ENCODE measurements around the gene UBE2O.
"Not testable (repeated sequence)": the region's sequence is repeated elsewhere in the genome, so short reads cannot be mapped to it uniquely, and the experiment has no call there.

UBE2O gene

DNA sequence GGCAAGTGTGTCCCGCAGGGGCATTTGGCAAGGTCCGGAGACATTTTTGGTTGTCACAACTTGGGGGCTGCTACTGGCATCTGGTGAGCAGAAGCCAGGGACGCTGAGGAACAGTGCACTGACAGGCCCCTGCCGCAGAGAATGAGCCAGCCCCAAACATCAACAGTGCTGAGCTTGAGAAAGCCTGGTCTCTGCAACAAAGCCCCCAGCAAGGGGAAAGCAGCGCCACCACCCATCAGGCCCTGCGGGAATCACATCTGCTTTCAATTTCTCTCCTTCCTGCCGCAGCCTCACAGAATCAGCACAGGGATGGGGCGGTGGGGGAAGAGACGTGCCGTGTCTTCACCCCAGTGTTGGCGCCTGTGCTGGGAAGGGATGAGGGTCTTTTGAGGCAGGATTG is 84.4 kb downstream of the UBE2O start:
- Histone ChIP-seq H3K9ac (ENCODE audit: low read depth, low read length) (no peak overlapping the region), H3K4me1 (ENCODE audit: insufficient read depth, low read length) (peaks cover 4% of the 10 kb centered on the region; the same call in 1 of the 2 replicates), H3K36me3 (ENCODE audit: insufficient read depth, low read length) (no peaks in the 10 kb centered on the region)

DNA sequence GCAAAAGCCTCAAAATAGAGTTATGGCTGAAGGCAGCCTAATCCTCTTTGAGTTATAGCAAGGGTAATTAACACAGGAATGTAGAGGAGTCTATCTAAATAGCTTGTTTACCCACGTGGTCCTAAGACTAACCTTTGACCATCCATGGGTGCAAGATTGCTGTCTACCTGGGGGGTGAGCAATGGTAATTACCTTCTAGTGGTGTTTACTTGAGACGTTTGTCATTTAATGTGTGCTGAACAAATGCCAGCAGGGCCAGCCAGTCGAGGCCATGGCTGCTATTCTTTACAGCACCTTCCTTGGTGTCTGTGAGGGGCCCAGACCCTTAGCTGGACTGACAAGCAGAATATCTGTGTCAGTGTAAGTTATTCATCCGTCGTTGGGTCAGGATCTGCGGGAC is 85.3 kb downstream of the UBE2O start:
- H3K9ac ChIP-seq (ENCODE audit: low read depth, low read length) = no peak overlapping the region
- H3K9me3 ChIP-seq (ENCODE audit: control insufficient read depth, insufficient read depth, low read length) = no peaks in the 10 kb centered on the region
- no peaks in the 10 kb centered on the region for H3K4me1 ChIP-seq (ENCODE audit: insufficient read depth, low read length)
- no peaks in the 10 kb centered on the region for H3K36me3 ChIP-seq (ENCODE audit: insufficient read depth, low read length)

More for the DNA sequence above, 84.4 kb downstream of the UBE2O start:
- H3K9me3 ChIP-seq (ENCODE audit: control insufficient read depth, insufficient read depth, low read length) = no peaks in the 10 kb centered on the region

- Histone ChIP-seq H3K36me3 (ENCODE audit: insufficient read depth, low read length) (no peaks in the 10 kb centered on the region), H3K9me3 (ENCODE audit: control insufficient read depth, insufficient read depth, low read length) (no peaks in the 10 kb centered on the region), H3K9ac (ENCODE audit: low read depth, low read length) (no peak overlapping the region), H3K4me1 (ENCODE audit: insufficient read depth, low read length) (no peaks in the 10 kb centered on the region)
These were observed 86.7 kb downstream of the UBE2O start for GRCh38 chr17:76366247-76366646.

GRCh38 chr17:76365256-76365903 is 87.6 kb downstream of the UBE2O start:
- Histone ChIP-seq H3K9ac (ENCODE audit: low read depth, low read length) (no peak overlapping the region), H3K36me3 (ENCODE audit: insufficient read depth, low read length) (no peaks in the 10 kb centered on the region), H3K9me3 (ENCODE audit: control insufficient read depth, insufficient read depth, low read length) (no peaks in the 10 kb centered on the region), H3K4me1 (ENCODE audit: insufficient read depth, low read length) (no peaks in the 10 kb centered on the region)

GRCh38 chr17:76363107-76363842 is 89.7 kb downstream of the UBE2O start:
- Histone ChIP-seq H3K9me3 (ENCODE audit: control insufficient read depth, insufficient read depth, low read length) (no peaks in the 10 kb centered on the region), H3K9ac (ENCODE audit: low read depth, low read length) (no peak overlapping the region), H3K4me1 (ENCODE audit: insufficient read depth, low read length) (no peaks in the 10 kb centered on the region), H3K36me3 (ENCODE audit: insufficient read depth, low read length) (no peaks in the 10 kb centered on the region)

- Histone ChIP-seq H3K36me3 (ENCODE audit: insufficient read depth, low read length) (no peaks in the 10 kb centered on the region), H3K9ac (ENCODE audit: low read depth, low read length) (no peak overlapping the region), H3K9me3 (ENCODE audit: control insufficient read depth, insufficient read depth, low read length) (no peaks in the 10 kb centered on the region), H3K4me1 (ENCODE audit: insufficient read depth, low read length) (no peaks in the 10 kb centered on the region)
These were observed 92.5 kb downstream of the UBE2O start for GRCh38 chr17:76360461-76360860.

GRCh38 chr17:76359776-76360175 is 93.2 kb downstream of the UBE2O start:
- H3K36me3 ChIP-seq (ENCODE audit: insufficient read depth, low read length); H3K9ac ChIP-seq (ENCODE audit: low read depth, low read length); H3K4me1 ChIP-seq (ENCODE audit: insufficient read depth, low read length); H3K9me3 ChIP-seq (ENCODE audit: control insufficient read depth, insufficient read depth, low read length): not testable (repeated sequence)

DNA sequence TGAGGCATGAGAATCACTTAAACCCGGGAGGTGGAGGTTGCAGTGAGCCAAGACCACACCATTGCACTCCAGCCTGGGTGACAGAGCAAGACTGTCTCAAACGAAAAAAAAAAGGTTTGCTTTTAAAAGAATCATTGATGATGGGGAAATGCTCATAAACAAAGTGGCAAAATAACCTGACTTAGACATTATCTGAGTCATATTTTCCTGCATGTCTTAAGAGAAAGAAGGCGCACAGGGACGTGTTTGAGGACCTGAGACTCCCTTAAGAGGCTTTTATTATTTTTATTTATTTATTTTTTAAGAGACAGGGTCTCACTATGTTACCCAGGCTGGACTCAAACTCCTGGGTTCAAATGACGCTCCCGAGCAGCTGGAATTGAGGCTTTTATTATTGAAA is 93.6 kb downstream of the UBE2O start:
- no peaks in the 10 kb centered on the region for H3K9me3 ChIP-seq (ENCODE audit: control insufficient read depth, insufficient read depth, low read length)
- no peaks in the 10 kb centered on the region for H3K36me3 ChIP-seq (ENCODE audit: insufficient read depth, low read length)
- H3K9ac ChIP-seq (ENCODE audit: low read depth, low read length) = no peak overlapping the region
- H3K4me1 ChIP-seq (ENCODE audit: insufficient read depth, low read length) = 0 out of 2 replicates have a peak, but pooled peaks cover 4% of the 10 kb centered on the region

DNA sequence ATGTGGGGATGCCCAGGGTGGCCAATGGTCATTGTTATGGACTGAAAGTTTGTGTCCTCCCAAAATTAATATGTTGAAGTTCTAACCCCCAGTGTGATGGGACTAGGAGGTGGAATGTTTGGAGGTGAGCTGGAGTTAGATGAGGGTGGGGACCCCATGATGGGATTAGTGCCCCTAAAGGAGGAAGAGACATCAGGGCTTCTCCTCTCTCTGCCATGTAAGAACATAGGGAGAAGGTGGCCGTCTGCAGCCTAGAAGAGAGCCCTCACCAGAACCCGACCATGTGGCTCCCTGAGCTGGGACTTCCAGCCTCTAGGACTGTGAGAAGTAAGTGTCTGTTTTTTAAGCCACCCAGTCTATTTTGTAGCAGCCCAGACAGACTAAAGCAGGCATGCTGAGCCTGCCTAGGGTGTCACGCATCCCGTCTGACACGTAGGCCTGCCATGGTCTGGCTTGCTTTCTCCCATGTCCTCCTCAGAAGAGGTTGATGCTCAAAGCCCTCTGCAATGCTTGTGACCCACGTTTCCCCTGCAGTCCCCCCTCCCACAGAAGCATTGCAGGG is 95.3 kb downstream of the UBE2O start:
- 0 out of 2 replicates have a peak, but pooled peaks cover 4% of the 10 kb centered on the region for H3K4me1 ChIP-seq (ENCODE audit: insufficient read depth, low read length)
- no peaks in the 10 kb centered on the region for H3K36me3 ChIP-seq (ENCODE audit: insufficient read depth, low read length)
- no peaks in the 10 kb centered on the region for H3K9me3 ChIP-seq (ENCODE audit: control insufficient read depth, insufficient read depth, low read length)
- H3K9ac ChIP-seq (ENCODE audit: low read depth, low read length) = no peak overlapping the region

DNA sequence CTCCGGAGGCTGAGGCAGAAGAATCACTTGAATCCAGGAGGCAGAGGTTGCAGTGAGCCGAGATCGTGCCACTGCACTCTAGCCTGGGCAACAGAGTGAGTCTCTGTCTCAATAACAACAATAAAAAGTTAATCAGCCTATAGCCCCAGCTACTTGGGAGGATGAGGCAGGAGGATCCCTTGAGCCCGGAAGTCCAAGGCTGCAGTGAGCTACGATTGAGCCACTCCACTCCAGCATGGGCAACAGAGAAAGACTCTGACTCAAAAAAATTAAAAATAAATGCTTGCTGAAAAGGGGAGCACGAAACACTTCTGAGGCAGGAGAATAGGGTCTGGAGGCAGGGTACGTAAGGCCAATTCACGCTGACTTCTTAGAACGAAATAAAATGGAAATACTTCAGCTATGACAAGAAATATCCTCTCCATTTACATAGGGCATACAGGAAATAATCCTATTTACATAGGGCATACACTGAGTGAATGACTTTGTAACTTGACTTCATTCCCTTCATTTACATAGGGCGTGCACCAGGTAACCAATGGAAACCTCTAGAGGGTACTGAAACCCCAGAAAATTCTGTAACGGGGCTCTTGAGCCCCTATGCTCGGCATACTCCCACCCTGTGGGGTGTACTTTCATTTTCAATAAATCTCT is 96.0 kb downstream of the UBE2O start:
- Histone ChIP-seq H3K9ac (ENCODE audit: low read depth, low read length) (no peak overlapping the region), H3K36me3 (ENCODE audit: insufficient read depth, low read length) (no peaks in the 10 kb centered on the region), H3K4me1 (ENCODE audit: insufficient read depth, low read length) (0 out of 2 replicates have a peak, but pooled peaks cover 4% of the 10 kb centered on the region), H3K9me3 (ENCODE audit: control insufficient read depth, insufficient read depth, low read length) (no peaks in the 10 kb centered on the region)

DNA sequence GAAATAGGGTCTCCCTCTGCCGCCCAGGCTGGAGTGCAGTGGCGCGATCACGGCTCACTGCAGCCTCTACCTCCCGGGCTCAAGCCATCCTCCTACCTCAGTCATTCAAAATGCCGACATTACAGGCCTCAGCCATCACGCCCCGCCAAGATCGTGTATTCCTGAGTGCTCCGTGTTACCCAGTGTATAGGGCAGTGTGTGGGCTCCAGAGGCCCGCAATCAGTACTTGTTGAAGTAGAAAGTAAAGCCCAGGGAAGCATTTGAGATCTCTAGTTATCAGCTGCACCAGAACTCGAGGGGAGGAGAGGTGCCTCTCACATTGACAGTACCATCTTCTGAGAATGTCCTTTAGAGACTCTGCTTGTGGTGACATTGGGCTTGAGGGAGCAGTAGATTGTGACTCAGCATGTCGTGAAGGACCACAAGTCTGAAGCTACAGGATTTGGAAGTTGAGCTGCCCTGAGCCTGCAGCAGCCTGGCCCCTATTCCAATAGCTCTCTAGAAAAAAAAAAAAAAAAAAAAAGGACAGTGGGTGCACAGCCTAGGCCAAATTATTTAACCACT is 98.1 kb downstream of the UBE2O start:
- Histone ChIP-seq H3K9ac (ENCODE audit: low read depth, low read length) (peak overlapping the region; percentile 88; the same call in 1 of the 2 replicates), H3K4me1 (ENCODE audit: insufficient read depth, low read length) (0 out of 2 replicates have a peak, but pooled peaks cover 7% of the 10 kb centered on the region), H3K36me3 (ENCODE audit: insufficient read depth, low read length) (no peaks in the 10 kb centered on the region), H3K9me3 (ENCODE audit: control insufficient read depth, insufficient read depth, low read length) (no peaks in the 10 kb centered on the region)

- Histone ChIP-seq H3K4me1 (ENCODE audit: insufficient read depth, low read length) (0 out of 2 replicates have a peak, but pooled peaks cover 7% of the 10 kb centered on the region), H3K36me3 (ENCODE audit: insufficient read depth, low read length) (no peaks in the 10 kb centered on the region), H3K9ac (ENCODE audit: low read depth, low read length) (peak overlapping the region; percentile 88), H3K9me3 (ENCODE audit: control insufficient read depth, insufficient read depth, low read length) (no peaks in the 10 kb centered on the region)
These were observed 98.6 kb downstream of the UBE2O start for GRCh38 chr17:76354317-76354729.

DNA sequence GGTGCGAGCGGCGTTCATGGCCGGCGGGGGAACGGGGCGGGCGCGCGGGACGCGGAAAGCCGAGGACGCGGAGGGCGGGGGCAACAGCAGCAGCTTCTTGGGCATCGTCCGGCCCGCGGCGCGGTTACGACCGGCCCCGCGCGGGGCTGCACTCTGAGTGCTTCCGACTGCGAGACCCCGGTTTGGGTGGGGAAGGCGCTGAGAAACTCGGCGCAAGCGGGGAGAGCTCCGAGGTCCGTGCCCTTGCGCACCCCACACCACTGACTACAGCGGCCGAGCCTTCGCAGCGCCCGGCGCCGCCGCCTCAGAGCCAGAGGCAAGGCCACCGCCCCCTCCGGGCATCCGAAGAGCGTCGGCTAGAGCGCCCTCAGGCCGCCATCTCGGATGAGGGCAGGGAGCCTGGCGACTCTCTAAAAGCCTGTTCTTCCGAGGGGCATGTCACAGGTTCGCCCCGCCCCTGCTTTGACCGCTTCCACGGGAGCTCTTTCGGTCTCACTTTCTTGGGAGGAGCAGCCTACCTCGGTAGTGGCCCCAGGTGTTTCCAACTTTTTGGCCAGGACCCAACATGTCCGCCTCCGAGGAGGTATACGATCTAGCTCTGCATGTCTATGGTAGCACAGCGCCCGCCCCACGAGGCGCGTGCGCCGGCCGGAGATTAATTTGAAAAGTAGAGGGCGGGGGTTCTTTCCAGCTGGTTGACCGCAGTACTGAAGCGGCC is 99.2 kb downstream of the UBE2O start, which contains the start of gene PRPSAP1:
Gene PRPSAP1, minus strand, starts transcription at position 318 of the 718 bp plus-strand sequence. Its CDS starts 213 bp downstream, at position 105.
- Histone ChIP-seq H3K9me3 (ENCODE audit: control insufficient read depth, insufficient read depth, low read length) (no peaks in the 10 kb centered on the region), H3K4me1 (ENCODE audit: insufficient read depth, low read length) (0 out of 2 replicates have a peak, but pooled peaks cover 7% of the 10 kb centered on the region), H3K36me3 (ENCODE audit: insufficient read depth, low read length) (no peaks in the 10 kb centered on the region), H3K9ac (ENCODE audit: low read depth, low read length) (peak within 1 kb of the TSS; percentile 88)
